ENCODE measurements around the gene GABRD.

The GABRD gene

GRCh38 chr1:1985375-1986050 is 33.6 kb upstream of the GABRD start:
- no peak for DNase-seq

- no peak for DNase-seq
Observed at GRCh38 chr1:1986451-1987141, 32.5 kb upstream of the GABRD start.

GRCh38 chr1:1987142-1987510 is 32.0 kb upstream of the GABRD start:
- no peak for DNase-seq

GRCh38 chr1:1988061-1988945 is 30.8 kb upstream of the GABRD start:
- DNase-seq = no peak

- no peak for DNase-seq
Observed at GRCh38 chr1:1989102-1989542, 30.0 kb upstream of the GABRD start.

GRCh38 chr1:1989789-1990188 is 29.4 kb upstream of the GABRD start:
- no peak for DNase-seq

GRCh38 chr1:1990222-1990621 is 28.9 kb upstream of the GABRD start:
- DNase-seq = no peak

GRCh38 chr1:1994536-1994935 is 24.6 kb upstream of the GABRD start:
- no peak for DNase-seq

- no peak for DNase-seq
Observed at GRCh38 chr1:1996207-1996651, 22.9 kb upstream of the GABRD start.

GRCh38 chr1:1997576-1997975 is 21.6 kb upstream of the GABRD start:
- no peak for DNase-seq

- DNase-seq = no peak
Observed at GRCh38 chr1:2000432-2000831, 18.7 kb upstream of the GABRD start.

- no peak for DNase-seq
Observed at GRCh38 chr1:2000850-2001249, 18.3 kb upstream of the GABRD start.

- no peak for DNase-seq
Observed at GRCh38 chr1:2001773-2002411, 17.3 kb upstream of the GABRD start.

- no peak for DNase-seq
Observed at GRCh38 chr1:2003541-2004131, 15.5 kb upstream of the GABRD start, which contains the start of gene CFAP74. TSS of gene CFAP74 (minus strand) at chr1:2003786. CDS start at chr1:1990956, 12,830 bp downstream.

GRCh38 chr1:2004856-2005255 is 14.3 kb upstream of the GABRD start:
- DNase-seq = no peak

GRCh38 chr1:2009101-2010053 is 9.8 kb upstream of the GABRD start:
- DNase-seq = no peak

- no peak for DNase-seq
Observed at GRCh38 chr1:2014181-2014580, 5.0 kb upstream of the GABRD start.

GRCh38 chr1:2014741-2015735 is 4.1 kb upstream of the GABRD start:
- no peak for DNase-seq

GRCh38 chr1:2016123-2016522 is 3.0 kb upstream of the GABRD start:
- DNase-seq = no peak

Measured in CD4-positive, alpha-beta T cell treated with Interleukin-12 subunit alpha and Interleukin-12 subunit beta, for 1 hour (primary cell).